OCI-LY7 (cell line): ENCODE data around the gene LRRC26. TPM values are rescaled to one million over a fixed set of nuclear protein-coding genes. Genes with fewer than 3 reads are reported as not detected.

Source experiments
- BruUV-seq: library from RNA; stranded (reverse); fragments of 400-500 nt; replicated peaks from 2 replicates; lab custom pipeline; 2021; lab: Mats Ljungman, UMichigan
- CTCF ChIA-PET: fragments of 300-600 bp; sonication (Branson Sonifier 250); formaldehyde crosslinking; loops from one replicate; lab custom pipeline; 2022; ENCODE audit warnings: antibody characterized with exemption; ENCODE audit not compliant: unreplicated experiment; lab: Charles Lee
- POLR2A ChIA-PET: fragments of 300-600 bp; sonication (Branson Sonifier 250); formaldehyde crosslinking; loops from one replicate; lab custom pipeline; 2022; ENCODE audit warnings: antibody characterized with exemption; lab: Charles Lee
- DNase-seq: peaks from one replicate; pipeline ENCODE4 v3.0.0-alpha.2; 2015; ENCODE audit warnings: low spot score
- H2AFZ ChIP-seq: fragments of 200-600 bp; sonication (generic), shearing (Covaris generic); 2 replicates; pipeline ENCODE4 v1.6.1; 2014; ENCODE audit warnings: mild to moderate bottlenecking, antibody characterized with exemption, low read length, moderate library complexity
- H3K27ac ChIP-seq: fragments of 200-600 bp; sonication (generic); 2 replicates; pipeline ENCODE4 v1.5.1; 2014; ENCODE audit warnings: mixed run types, low read depth, mild to moderate bottlenecking, moderate library complexity, low read length, inconsistent platforms; ENCODE audit not compliant: poor library complexity, severe bottlenecking
- H3K36me3 ChIP-seq: fragments of 200-600 bp; sonication (generic); 2 replicates; pipeline ENCODE4 v1.6.1; 2014; ENCODE audit warnings: mild to moderate bottlenecking, antibody characterized with exemption, low read length, moderate library complexity, mixed read lengths; ENCODE audit not compliant: insufficient read depth
- H3K4me1 ChIP-seq: fragments of 200-600 bp; sonication (generic); 2 replicates; pipeline ENCODE4 v1.5.1; 2014; ENCODE audit warnings: mild to moderate bottlenecking, low read length; ENCODE audit not compliant: insufficient read depth, poor library complexity, severe bottlenecking
- H3K4me2 ChIP-seq: fragments of 200-600 bp; sonication (generic); 2 replicates; pipeline ENCODE4 v1.6.1; 2014; ENCODE audit warnings: mild to moderate bottlenecking, low read length
- H3K4me3 ChIP-seq: fragments of 200-600 bp; sonication (generic); 2 replicates; pipeline ENCODE4 v1.5.1; 2014; ENCODE audit warnings: mild to moderate bottlenecking, low read depth, low read length; ENCODE audit not compliant: poor library complexity, severe bottlenecking
- H3K79me2 ChIP-seq: fragments of 200-600 bp; sonication (generic); 2 replicates; pipeline ENCODE4 v1.6.1; 2016; ENCODE audit warnings: low read depth, mild to moderate bottlenecking, low read length, moderate library complexity, mixed read lengths; ENCODE audit not compliant: insufficient read depth
- H3K9me2 ChIP-seq: fragments of 200-600 bp; sonication (generic); 2 replicates; pipeline ENCODE4 v1.6.1; 2016; ENCODE audit warnings: mild to moderate bottlenecking, low read length, mixed read lengths; ENCODE audit not compliant: insufficient read depth
- H3K9me3 ChIP-seq: fragments of 200-600 bp; sonication (generic); 2 replicates; pipeline ENCODE4 v1.6.1; 2014; ENCODE audit warnings: mild to moderate bottlenecking, mixed run types, low read length, mixed read lengths
- H4K20me1 ChIP-seq: fragments of 200-600 bp; sonication (generic); 2 replicates; pipeline ENCODE4 v1.6.1; 2014; ENCODE audit warnings: mild to moderate bottlenecking, antibody characterized with exemption, low read length, moderate library complexity, mixed read lengths; ENCODE audit not compliant: insufficient read depth
- EZH2phosphoT487 ChIP-seq: fragments of 200-600 bp; sonication (generic); IDR thresholded peaks from 2 replicates; pipeline ENCODE4 v1.6.1; 2018; ENCODE audit warnings: low read depth, borderline replicate concordance, mild to moderate bottlenecking, mixed run types, antibody characterized with exemption, low read length, moderate library complexity, mixed read lengths
- intact Hi-C: fragments of 100-400 bp; cut with micrococcal nuclease; formaldehyde crosslinking; loops from one replicate; pipeline ENCODE4 v1.10.0; 2022; ENCODE audit not compliant: unreplicated experiment
- total RNA-seq, 2 experiments: library from RNA; depleted of rRNA in 1 of 2; stranded (reverse); fragments of >200 nt in 1 of 2; shearing (Covaris generic) in 1 of 2; gene quantifications; 2 replicates each; pipeline ENCODE4 v1.2.3, GENCODE V29; 2014 to 2022
- TF ChIP-seq, protein P1 (sequence below): fragments of 200-600 bp; sonication (generic); conservative IDR thresholded peaks from 2 replicates; pipeline ENCODE4 v1.5.1; 2014; ENCODE audit warnings: mild to moderate bottlenecking, antibody characterized with exemption, low read length, moderate library complexity, mixed read lengths

LRRC26 gene
- total RNA-seq, 2 experiments from 2014 or later: not detected

DNA sequence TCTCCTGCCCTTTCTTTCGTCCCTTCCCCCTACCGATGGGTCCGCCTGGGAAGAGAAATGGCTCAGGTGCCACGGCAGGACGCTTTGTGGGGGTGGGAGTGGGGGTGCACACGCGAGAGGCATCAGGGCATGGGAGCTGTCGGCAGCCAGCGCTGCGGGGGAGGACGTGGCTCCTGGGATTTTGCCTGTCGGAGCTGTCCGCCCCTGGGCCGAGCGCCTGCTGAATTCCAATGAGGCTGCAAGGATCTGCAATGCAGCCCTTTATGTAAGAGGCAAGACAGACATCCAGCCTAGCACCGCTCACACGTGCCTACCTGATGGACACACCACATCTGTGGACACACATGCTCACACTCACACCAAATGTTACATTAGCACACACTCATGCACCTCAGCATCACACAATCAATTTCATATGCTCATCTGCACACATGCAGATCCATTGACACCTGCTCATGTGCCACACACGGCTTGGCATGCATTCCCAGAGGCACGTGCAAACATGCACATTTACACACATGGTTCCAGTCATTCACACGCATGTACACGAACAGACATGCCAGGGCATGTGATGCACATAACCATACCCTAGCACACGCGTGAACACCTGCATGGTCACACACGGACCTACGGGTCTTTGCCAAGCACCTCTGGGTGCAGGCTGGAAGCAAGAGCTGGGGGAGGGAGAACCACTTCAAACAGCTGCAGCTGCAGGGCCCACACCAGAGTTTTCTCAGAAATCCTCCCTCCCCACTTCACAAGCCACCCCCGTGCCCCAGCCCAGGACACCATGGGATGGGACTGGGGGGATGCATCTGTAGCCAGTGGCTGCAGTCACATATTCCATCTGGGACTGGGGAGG is 29.5 kb downstream of the LRRC26 start:
- no peak for TF ChIP-seq EZH2phosphoT487
- TF ChIP-seq, protein P1, sequence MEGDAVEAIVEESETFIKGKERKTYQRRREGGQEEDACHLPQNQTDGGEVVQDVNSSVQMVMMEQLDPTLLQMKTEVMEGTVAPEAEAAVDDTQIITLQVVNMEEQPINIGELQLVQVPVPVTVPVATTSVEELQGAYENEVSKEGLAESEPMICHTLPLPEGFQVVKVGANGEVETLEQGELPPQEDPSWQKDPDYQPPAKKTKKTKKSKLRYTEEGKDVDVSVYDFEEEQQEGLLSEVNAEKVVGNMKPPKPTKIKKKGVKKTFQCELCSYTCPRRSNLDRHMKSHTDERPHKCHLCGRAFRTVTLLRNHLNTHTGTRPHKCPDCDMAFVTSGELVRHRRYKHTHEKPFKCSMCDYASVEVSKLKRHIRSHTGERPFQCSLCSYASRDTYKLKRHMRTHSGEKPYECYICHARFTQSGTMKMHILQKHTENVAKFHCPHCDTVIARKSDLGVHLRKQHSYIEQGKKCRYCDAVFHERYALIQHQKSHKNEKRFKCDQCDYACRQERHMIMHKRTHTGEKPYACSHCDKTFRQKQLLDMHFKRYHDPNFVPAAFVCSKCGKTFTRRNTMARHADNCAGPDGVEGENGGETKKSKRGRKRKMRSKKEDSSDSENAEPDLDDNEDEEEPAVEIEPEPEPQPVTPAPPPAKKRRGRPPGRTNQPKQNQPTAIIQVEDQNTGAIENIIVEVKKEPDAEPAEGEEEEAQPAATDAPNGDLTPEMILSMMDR: no peak
- H3K9me3 ChIP-seq: no peaks in the 10 kb centered on the region
- H4K20me1 ChIP-seq: no peaks in the 10 kb centered on the region
- ChIA-PET POLR2A (interaction anchor here (1.0 to 1.2 kb wide), 2 partner anchors 9 to 11 kb away, joined by 3 to 4 read pairs; no protein-coding TSS in a partner anchor), CTCF (no interaction called here)
- no peak overlapping the region for H3K27ac ChIP-seq
- no peak overlapping the region for H2AFZ ChIP-seq
- H3K9me2 ChIP-seq: no peaks in the 10 kb centered on the region
- no peak overlapping the region for H3K4me2 ChIP-seq
- H3K79me2 ChIP-seq: no peaks in the 10 kb centered on the region
- no peak for DNase-seq
- no peak overlapping the region for H3K4me3 ChIP-seq
- intact Hi-C loops: no loop called here
- no peaks in the 10 kb centered on the region for H3K36me3 ChIP-seq
- BruUV-seq: no TSS peak
- H3K4me1 ChIP-seq: peaks cover 26% of the 10 kb centered on the region

DNA sequence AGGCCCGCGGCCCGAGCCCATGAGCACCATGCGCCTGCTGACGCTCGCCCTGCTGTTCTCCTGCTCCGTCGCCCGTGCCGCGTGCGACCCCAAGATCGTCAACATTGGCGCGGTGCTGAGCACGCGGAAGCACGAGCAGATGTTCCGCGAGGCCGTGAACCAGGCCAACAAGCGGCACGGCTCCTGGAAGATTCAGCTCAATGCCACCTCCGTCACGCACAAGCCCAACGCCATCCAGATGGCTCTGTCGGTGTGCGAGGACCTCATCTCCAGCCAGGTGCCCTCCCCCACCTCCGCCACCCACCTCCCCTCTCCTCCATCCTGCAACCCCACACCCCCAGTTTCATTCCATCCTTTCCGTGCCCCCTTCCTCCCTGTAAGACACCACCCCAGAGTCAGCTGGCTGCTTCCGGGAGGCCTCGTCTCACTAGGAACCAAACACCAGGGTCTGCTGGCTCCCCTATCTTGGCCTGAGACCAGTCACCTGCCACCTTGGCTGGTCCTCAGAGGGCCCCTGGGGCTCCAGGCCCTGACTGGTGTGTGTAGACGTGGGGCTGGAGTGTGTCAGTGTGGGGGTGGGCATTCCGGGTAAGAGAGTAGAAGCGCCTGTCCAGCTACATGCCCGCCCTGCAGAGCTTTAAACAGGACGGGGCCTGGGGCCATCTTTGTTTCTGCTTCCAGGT is 30.2 kb downstream of the LRRC26 start:
- Histone ChIP-seq H3K4me3 (no peak overlapping the region), H3K4me1 (peaks cover 26% of the 10 kb centered on the region), H3K27ac (no peak overlapping the region), H3K36me3 (no peaks in the 10 kb centered on the region), H3K9me3 (no peaks in the 10 kb centered on the region), H3K4me2 (no peak overlapping the region), H2AFZ (no peak overlapping the region), H3K9me2 (no peaks in the 10 kb centered on the region), H3K79me2 (no peaks in the 10 kb centered on the region), H4K20me1 (no peaks in the 10 kb centered on the region)
- intact Hi-C loops: no loop called here
- ChIA-PET POLR2A (interaction anchor here (1.2 kb wide), 1 partner anchor 10 kb away, joined by 3 read pairs; no protein-coding TSS in a partner anchor), CTCF (no interaction called here)
- no peak for TF ChIP-seq EZH2phosphoT487
- TF ChIP-seq, protein P1: no peak
- BruUV-seq: no TSS peak
- no peak for DNase-seq
